Tibial nerve (tissue), 3 donors: ENCODE measurements around the gene DMRTA2.

Source experiments
- CTCF ChIP-seq, 5 experiments: fragments of 200-600 bp in 3 of 5; fragments of 450-650 bp in 2 of 5; sonication (generic) in 3 of 5; IDR thresholded peaks; one replicate each; pipeline ENCODE4 v1.5.1; 2016 to 2019; ENCODE audit warnings: antibody characterized with exemption in 5 of 5, mild to moderate bottlenecking in 3 of 5, moderate library complexity in 2 of 5
- POLR2A ChIP-seq, 2 donors: fragments of 450-650 bp; IDR thresholded peaks; one replicate each; pipeline ENCODE4 v1.6.1; 2017; ENCODE audit warnings: antibody characterized with exemption in 2 of 2, mild to moderate bottlenecking in 2 of 2, moderate library complexity in 2 of 2

GRCh38 chr1:50436489-50436888, 13.2 kb upstream of the DMRTA2 start:
- TF ChIP-seq CTCF (IDR thresholded peaks at IDR 0.05) (no peak), POLR2A (IDR thresholded peaks at IDR 0.05) (no peak)
